Endothelial cell of umbilical vein (primary cell): Measurements from ENCODE around the gene PRXL2A. TPM values are rescaled to one million over a fixed set of nuclear protein-coding genes. Genes with fewer than 3 reads are reported as not detected.
A peak's percentile ranks its signal among the peaks of the same experiment; 100 is the strongest.

Source experiments
- BruUV-seq: library from RNA; stranded (reverse); fragments of 400-500 nt; replicated peaks from 2 replicates; lab custom pipeline; 2021; lab: Mats Ljungman, UMichigan
- CTCF ChIA-PET: fragments of 300-600, 350-600 bp; sonication (Branson Sonifier 250); formaldehyde crosslinking; loops from one replicate; lab custom pipeline; 2021; ENCODE audit warnings: antibody characterized with exemption, inconsistent platforms; lab: Charles Lee
- POLR2A ChIA-PET: fragments of 300-600, 350-600 bp; sonication (Branson Sonifier 250); formaldehyde crosslinking; loops from one replicate; lab custom pipeline; 2021; ENCODE audit warnings: antibody characterized with exemption, inconsistent platforms; lab: Charles Lee
- DNase-seq: peaks from one replicate; pipeline ENCODE4 v3.0.0-alpha.2; 2011; ENCODE audit warnings: low read depth, low spot score
- FAIRE-seq: peaks from 2 replicates; lab custom pipeline; 2011; peaks lifted over from hg19 to GRCh38; lab: Jason Lieb, UNC
- H2AFZ ChIP-seq: 2 replicates; pipeline ENCODE4 v1.6.0; 2012; ENCODE audit warnings: low read depth, low read length, control low read depth, inconsistent platforms
- H3K27ac ChIP-seq: 2 replicates; pipeline ENCODE4 v1.5.1; 2011; ENCODE audit warnings: low read depth, mild to moderate bottlenecking, control low read depth, low read length, moderate library complexity; ENCODE audit not compliant: insufficient read depth
- H3K27me3 ChIP-seq, 2 experiments: 2 replicates each; pipeline versions ENCODE4 v1.6.0 to v1.6.1; 2011; ENCODE audit warnings: low read length in 2 of 2, mixed read lengths in 1 of 2; ENCODE audit not compliant: control insufficient read depth in 2 of 2, insufficient read depth in 2 of 2
- H3K36me3 ChIP-seq, 2 experiments: 2 replicates in 1 of 2; 3 replicates in 1 of 2; pipeline ENCODE4 v1.5.1; 2011; ENCODE audit warnings: low read length in 2 of 2, mild to moderate bottlenecking in 1 of 2, moderate library complexity in 1 of 2; ENCODE audit not compliant: control insufficient read depth in 2 of 2, insufficient read depth in 2 of 2; ENCODE audit errors: extremely low read depth in 1 of 2
- H3K4me1 ChIP-seq: 3 replicates; pipeline ENCODE4 v1.5.1; 2011; ENCODE audit warnings: mild to moderate bottlenecking, low read length; ENCODE audit not compliant: control insufficient read depth, insufficient read depth; ENCODE audit errors: extremely low read depth
- H3K4me2 ChIP-seq: 2 replicates; pipeline ENCODE4 v1.6.1; 2011; ENCODE audit warnings: low read length, control low read depth, mixed read lengths; ENCODE audit not compliant: insufficient read depth
- H3K4me3 ChIP-seq, 3 experiments: fragments of 200-600 bp in 1 of 3; sonication (generic), shearing (Covaris generic) in 1 of 3; replicated peaks in 1 of 3; 2 replicates each; pipeline ENCODE4 v1.5.1; 2011 to 2016; ENCODE audit warnings: control low read depth in 3 of 3, low read length in 3 of 3, mild to moderate bottlenecking in 2 of 3, inconsistent platforms in 1 of 3, low read depth in 1 of 3, moderate library complexity in 1 of 3; ENCODE audit not compliant: insufficient read depth in 1 of 3
- H3K79me2 ChIP-seq: 2 replicates; pipeline ENCODE4 v1.6.0; 2012; ENCODE audit warnings: low read length, inconsistent platforms; ENCODE audit not compliant: control insufficient read depth, insufficient read depth
- H3K9ac ChIP-seq: replicated peaks from 2 replicates; pipeline ENCODE3; 2011; ENCODE audit warnings: low read length, control low read depth; ENCODE audit not compliant: insufficient read depth; ENCODE audit errors: extremely low read depth
- H3K9me1 ChIP-seq: replicated peaks from 3 replicates; pipeline ENCODE4 v1.6.0; 2011; ENCODE audit warnings: mild to moderate bottlenecking, low read length; ENCODE audit not compliant: control insufficient read depth, insufficient read depth; ENCODE audit errors: extremely low read depth
- H3K9me3 ChIP-seq: replicated peaks from 2 replicates; pipeline ENCODE4 v1.5.1; 2012; ENCODE audit warnings: low read length, inconsistent platforms; ENCODE audit not compliant: control insufficient read depth, insufficient read depth
- H4K20me1 ChIP-seq: replicated peaks from 2 replicates; pipeline ENCODE3; 2011; ENCODE audit warnings: mild to moderate bottlenecking, low read length; ENCODE audit not compliant: control insufficient read depth, insufficient read depth; ENCODE audit errors: extremely low read depth
- EZH2 ChIP-seq: IDR thresholded peaks from 2 replicates; pipeline ENCODE4 v1.6.1; 2012; ENCODE audit warnings: borderline replicate concordance, low read depth, mild to moderate bottlenecking, moderate library complexity, low read length, inconsistent platforms; ENCODE audit not compliant: severe bottlenecking
- JUN ChIP-seq: IDR thresholded peaks from 2 replicates; pipeline ENCODE4 v1.6.1; 2011; ENCODE audit warnings: borderline replicate concordance, low read depth; ENCODE audit not compliant: insufficient read length, insufficient read depth
- MAX ChIP-seq: IDR thresholded peaks from 2 replicates; pipeline ENCODE4 v1.6.1; 2011; ENCODE audit not compliant: insufficient read depth, insufficient read length
- MYC ChIP-seq: IDR thresholded peaks from one replicate; pipeline ENCODE4 v1.6.1; 2011; ENCODE audit warnings: mild to moderate bottlenecking, low read depth, low read length
- POLR2A ChIP-seq: IDR thresholded peaks from 2 replicates; pipeline ENCODE4 v1.6.1; 2012; ENCODE audit warnings: low read depth, mild to moderate bottlenecking, control low read depth, low read length
- dilution Hi-C: fragments of 300-500 bp; cut with MboI; formaldehyde crosslinking; loops from one replicate; pipeline ENCODE4 v1.15.0; 2019; ENCODE audit warnings: low sequenced_read_pairs; ENCODE audit not compliant: extremely low pct_ligation_motif_present
- intact Hi-C: fragments of 100-400 bp; cut with micrococcal nuclease; formaldehyde crosslinking; loops from one replicate; pipeline ENCODE4 v1.10.0; 2022
- polyA plus RNA-seq, 4 experiments: library from polyadenylated mRNA; depleted of rRNA in 3 of 4; stranded (reverse) in 3 of 4; unstranded in 1 of 4; fragments of >200 nt; gene quantifications; 2 replicates each; pipeline versions ENCODE4 v1.2.1 to v1.2.3, GENCODE V29; 2011 to 2012; ENCODE audit warnings: missing spikeins in 1 of 4
- total RNA-seq: library from RNA; stranded (reverse); gene quantifications from 2 replicates; pipeline ENCODE4 v1.2.3, GENCODE V29; 2021
- TF ChIP-seq, protein P1 (sequence below), 2 donors: IDR thresholded peaks; 1 replicate in 1 of 2; 2 replicates in 1 of 2; pipeline ENCODE4 v1.5.1; 2011; ENCODE audit warnings: low read length in 2 of 2, mild to moderate bottlenecking in 2 of 2, moderate library complexity in 2 of 2, control low read depth in 1 of 2, inconsistent platforms in 1 of 2, low read depth in 1 of 2; ENCODE audit not compliant: insufficient read depth in 1 of 2; ENCODE audit errors: extremely low read depth in 1 of 2

PRXL2A gene
- total and polyA plus RNA-seq, 2 donors (not counting 3 experiments of a cell fraction or from before 2014, with no cell fraction given), result 113 to 321 TPM

DNA sequence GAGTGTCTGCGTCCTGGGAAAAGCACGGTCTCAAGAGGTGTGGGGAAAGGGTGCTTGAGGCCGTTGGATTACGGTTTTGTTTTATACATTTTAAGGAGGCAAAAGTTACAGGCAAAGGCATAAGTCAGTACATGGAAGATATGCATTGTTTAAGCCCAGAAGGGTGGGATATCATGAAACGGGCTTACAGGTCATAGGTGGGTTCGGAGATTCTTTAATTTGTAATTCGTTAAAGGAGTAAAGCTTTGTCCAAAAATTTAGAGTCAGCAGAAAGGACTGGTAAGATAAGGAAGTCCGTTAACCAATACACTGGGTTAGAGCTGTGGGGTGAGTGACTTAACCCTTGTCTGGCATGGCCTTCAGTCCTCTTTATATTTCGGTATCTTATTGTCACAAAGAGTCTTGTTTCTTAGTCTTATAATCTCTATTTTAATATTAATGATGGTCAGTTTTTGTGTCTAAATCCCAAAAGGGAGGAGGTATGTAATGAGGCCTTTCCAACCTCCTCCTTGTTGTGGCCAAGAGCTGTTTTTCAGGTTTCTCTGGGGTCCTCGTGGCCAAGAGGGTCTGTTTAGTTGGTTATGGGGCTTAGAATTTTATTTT lies 58.5 kb downstream of the PRXL2A start:
- peaks cover 0 to 10% of the 10 kb centered on the region in 2 experiments for H3K36me3 ChIP-seq
- no TSS peak for BruUV-seq
- H3K9me3 ChIP-seq, result no peaks in the 10 kb centered on the region
- POLR2A ChIA-PET, result interaction anchor here (0.5 to 1.5 kb wide), 5 partner anchors 10 to 221 kb away, joined by 3 to 7 read pairs (median 3); partner anchors contain the start of gene PRXL2A
- no peak overlapping the region for H3K9ac ChIP-seq
- intact Hi-C loops (no loop called here), dilution Hi-C loops (no loop called here)
- H3K79me2 ChIP-seq, result peaks cover 99% of the 10 kb centered on the region
- H4K20me1 ChIP-seq, result peaks cover 6% of the 10 kb centered on the region
- no peak overlapping the region for H3K4me3 ChIP-seq
- peak overlapping the region; percentile 86 for H3K4me2 ChIP-seq
- no peaks in the 10 kb centered on the region for H3K9me1 ChIP-seq
- peaks cover 94% of the 10 kb centered on the region for H3K4me1 ChIP-seq
- FAIRE-seq, result no peak
- CTCF ChIA-PET, result interaction anchor here (1.0 to 37.4 kb wide), 6 partner anchors 8 to 39 kb away, joined by 3 to 1118 read pairs (median 6); no protein-coding TSS in a partner anchor
- TF ChIP-seq JUN, result no peak
- no peak for TF ChIP-seq POLR2A
- TF ChIP-seq MAX, result no peak
- TF ChIP-seq, protein P1, sequence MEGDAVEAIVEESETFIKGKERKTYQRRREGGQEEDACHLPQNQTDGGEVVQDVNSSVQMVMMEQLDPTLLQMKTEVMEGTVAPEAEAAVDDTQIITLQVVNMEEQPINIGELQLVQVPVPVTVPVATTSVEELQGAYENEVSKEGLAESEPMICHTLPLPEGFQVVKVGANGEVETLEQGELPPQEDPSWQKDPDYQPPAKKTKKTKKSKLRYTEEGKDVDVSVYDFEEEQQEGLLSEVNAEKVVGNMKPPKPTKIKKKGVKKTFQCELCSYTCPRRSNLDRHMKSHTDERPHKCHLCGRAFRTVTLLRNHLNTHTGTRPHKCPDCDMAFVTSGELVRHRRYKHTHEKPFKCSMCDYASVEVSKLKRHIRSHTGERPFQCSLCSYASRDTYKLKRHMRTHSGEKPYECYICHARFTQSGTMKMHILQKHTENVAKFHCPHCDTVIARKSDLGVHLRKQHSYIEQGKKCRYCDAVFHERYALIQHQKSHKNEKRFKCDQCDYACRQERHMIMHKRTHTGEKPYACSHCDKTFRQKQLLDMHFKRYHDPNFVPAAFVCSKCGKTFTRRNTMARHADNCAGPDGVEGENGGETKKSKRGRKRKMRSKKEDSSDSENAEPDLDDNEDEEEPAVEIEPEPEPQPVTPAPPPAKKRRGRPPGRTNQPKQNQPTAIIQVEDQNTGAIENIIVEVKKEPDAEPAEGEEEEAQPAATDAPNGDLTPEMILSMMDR (IDR thresholded peaks at IDR 0.05; ENCODE audit: extremely low read depth in 1 of 2, insufficient read depth in 1 of 2, low read depth in 1 of 2, low read length in 2 of 2), result no peak
- no peak for TF ChIP-seq MYC
- TF ChIP-seq EZH2, result no peak
- H3K27me3 ChIP-seq, result no peaks in the 10 kb centered on the region
- DNase-seq, result no peak
- H3K27ac ChIP-seq, result peak overlapping the region; percentile 79
- no peak overlapping the region for H2AFZ ChIP-seq
